ENCODE measurements around the gene ANO8.
A peak's percentile ranks its signal among the peaks of the same experiment; 100 is the strongest.
"Not testable (repeated sequence)": the region's sequence is repeated elsewhere in the genome, so short reads cannot be mapped to it uniquely, and the experiment has no call there.

Gene ANO8

DNA sequence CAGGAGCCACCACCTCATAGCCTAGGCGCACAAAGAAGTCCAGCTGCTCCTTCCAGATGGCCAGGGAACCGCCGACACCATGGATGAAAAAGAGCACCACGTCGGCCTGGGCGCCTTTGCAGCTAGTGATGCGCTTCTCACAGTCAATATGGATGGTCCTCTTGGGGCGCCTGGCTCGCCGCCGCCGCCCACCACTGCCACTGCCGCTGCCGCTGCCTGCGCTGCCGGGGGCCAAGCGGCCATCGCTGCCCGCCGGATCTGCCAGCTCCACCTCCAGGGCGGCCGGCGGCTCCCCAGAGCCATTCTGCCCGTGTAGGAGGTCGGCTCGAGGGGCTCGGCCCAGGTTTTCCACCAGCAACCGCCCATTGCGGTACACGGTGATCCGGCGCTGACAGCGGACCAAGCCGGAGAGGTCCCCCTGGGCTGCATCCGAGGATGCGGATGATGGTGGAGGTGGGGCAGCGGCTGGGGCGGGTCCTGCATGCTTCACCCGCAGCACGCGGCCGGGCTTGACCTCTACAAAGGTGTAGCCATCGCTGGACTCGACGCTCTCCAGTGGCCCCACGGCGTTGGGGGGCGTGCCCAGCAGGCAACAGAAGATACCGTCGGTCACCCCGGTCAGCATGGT lies 33.5 kb downstream of the ANO8 start:
- no peak for TF ChIP-seq CTCF (IDR thresholded peaks at IDR 0.05; ENCODE audit: low read depth, low read length)
- H3K27ac ChIP-seq: no peak overlapping the region
- H3K36me3 ChIP-seq: peaks cover 26% of the 10 kb centered on the region
- H3K27me3 ChIP-seq (ENCODE audit: insufficient read depth, low read depth, severe bottlenecking): no peaks in the 10 kb centered on the region
- DNase-seq: no peak
- H3K4me3 ChIP-seq (ENCODE audit: low read depth, low read length): no peak overlapping the region
- H3K9me3 ChIP-seq (ENCODE audit: severe bottlenecking): peaks cover 6% of the 10 kb centered on the region

DNA sequence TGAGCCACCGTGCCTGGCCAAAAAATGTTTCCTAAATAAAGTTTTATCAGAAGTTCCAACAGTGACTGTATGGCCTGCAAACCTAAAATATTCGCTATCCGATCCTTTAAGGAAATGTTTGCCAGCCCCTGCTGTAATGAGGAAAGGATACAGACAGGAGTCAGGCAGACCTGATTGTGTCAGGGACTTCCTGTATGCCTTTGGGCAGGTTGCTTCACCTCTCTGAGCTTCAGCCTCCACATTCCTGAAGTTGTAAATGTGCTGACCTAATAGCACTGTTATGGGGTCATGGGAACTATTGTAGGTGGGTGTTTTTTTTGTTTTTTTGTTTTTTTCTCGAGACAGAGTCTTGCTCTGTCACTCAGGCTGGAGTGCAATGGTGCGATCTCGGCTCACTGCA lies 37.7 kb downstream of the ANO8 start:
- Histone ChIP-seq H3K36me3 (peaks cover 44% of the 10 kb centered on the region), H3K27ac (no peak overlapping the region), H3K4me3 (ENCODE audit: low read depth, low read length) (no peak overlapping the region), H3K9me3 (ENCODE audit: severe bottlenecking) (peaks cover 6% of the 10 kb centered on the region), H3K27me3 (ENCODE audit: insufficient read depth, low read depth, severe bottlenecking) (no peaks in the 10 kb centered on the region)
- TF ChIP-seq CTCF (IDR thresholded peaks at IDR 0.05; ENCODE audit: low read depth, low read length): no peak
- no peak for DNase-seq

DNA sequence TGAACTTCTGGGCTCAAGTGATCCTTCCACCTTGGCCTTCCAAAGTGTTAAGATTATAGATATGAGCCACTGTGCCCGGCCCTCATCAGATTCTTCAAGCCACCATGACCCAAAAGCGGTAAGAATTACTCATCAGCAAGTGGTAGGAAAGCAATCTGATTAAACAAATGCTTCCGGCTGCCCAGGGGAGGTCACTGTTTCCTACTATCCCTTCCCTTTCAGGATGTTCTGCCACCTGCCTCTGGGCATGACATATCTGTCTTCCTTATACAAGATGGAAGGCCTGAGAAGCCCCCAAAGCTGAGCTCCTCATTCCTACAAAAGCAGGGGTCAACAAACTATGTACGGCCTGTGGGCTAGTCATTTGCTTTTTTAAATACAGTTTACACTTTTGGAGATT lies 38.4 kb downstream of the ANO8 start:
- Histone ChIP-seq H3K36me3 (peaks cover 50% of the 10 kb centered on the region), H3K4me3 (ENCODE audit: low read depth, low read length) (no peak overlapping the region), H3K27ac (no peak overlapping the region)

GRCh38 chr19:17295551-17295950 lies 39.1 kb downstream of the ANO8 start:
- H3K4me3 ChIP-seq (ENCODE audit: low read depth, low read length); H3K9me3 ChIP-seq (ENCODE audit: severe bottlenecking); DNase-seq; H3K27me3 ChIP-seq (ENCODE audit: insufficient read depth, low read depth, severe bottlenecking); H3K27ac ChIP-seq: not testable (repeated sequence)
- peaks cover 45% of the 10 kb centered on the region for H3K36me3 ChIP-seq

More for the DNA sequence above, 38.4 kb downstream of the ANO8 start:
- no peak for TF ChIP-seq CTCF (IDR thresholded peaks at IDR 0.05; ENCODE audit: low read depth, low read length)
- Histone ChIP-seq H3K9me3 (ENCODE audit: severe bottlenecking) (peaks cover 6% of the 10 kb centered on the region), H3K27me3 (ENCODE audit: insufficient read depth, low read depth, severe bottlenecking) (no peaks in the 10 kb centered on the region)
- no peak for DNase-seq

DNA sequence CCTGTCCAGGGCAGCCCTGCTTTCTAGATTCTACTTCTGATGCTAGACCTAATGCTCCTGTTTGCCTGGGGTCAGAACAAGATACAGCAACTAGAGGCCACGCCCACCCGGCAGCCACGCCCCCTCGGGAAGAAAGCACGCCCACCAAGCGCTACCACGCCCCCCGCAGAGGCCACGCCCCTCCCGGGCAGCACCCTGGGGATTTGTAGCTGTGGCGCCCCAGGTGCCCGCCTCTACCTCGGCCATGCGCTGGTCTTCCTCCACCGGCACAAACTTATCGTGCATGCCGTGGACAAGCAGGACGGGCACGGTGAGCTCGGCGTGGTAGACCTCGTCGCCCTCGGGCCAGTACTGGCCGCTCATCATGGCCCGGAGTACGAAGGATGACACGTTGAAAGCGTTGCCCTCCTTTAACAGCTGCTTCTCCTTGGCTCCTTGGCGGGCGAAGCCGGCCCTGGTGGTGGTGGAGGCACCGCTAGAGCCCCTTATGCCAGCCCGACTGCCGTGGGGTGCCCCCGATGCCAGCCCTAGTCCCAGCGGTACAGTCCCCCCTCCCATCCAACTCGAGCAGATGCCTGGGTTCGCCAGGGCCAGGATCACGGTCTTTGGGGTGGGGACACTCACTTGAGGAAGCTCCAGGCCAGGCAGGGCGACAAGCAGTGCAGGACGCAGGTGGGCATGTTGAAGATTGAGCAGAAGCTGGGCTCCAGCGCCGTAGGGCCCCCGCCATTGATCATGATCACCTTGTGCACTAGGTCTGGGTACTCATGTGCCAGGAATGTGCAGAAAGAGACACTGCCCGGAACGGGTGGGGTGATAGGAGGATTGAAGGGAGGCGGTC lies 40.4 kb downstream of the ANO8 start:
- Histone ChIP-seq H3K27ac (no peak overlapping the region), H3K4me3 (ENCODE audit: low read depth, low read length) (no peak overlapping the region), H3K27me3 (ENCODE audit: insufficient read depth, low read depth, severe bottlenecking) (no peaks in the 10 kb centered on the region), H3K9me3 (ENCODE audit: severe bottlenecking) (peaks cover 6% of the 10 kb centered on the region), H3K36me3 (peaks cover 39% of the 10 kb centered on the region)
- TF ChIP-seq CTCF (IDR thresholded peaks at IDR 0.05; ENCODE audit: low read depth, low read length): no peak
- peak; percentile 49 for DNase-seq

- Histone ChIP-seq H3K27me3 (ENCODE audit: insufficient read depth, low read depth, severe bottlenecking) (no peaks in the 10 kb centered on the region), H3K9me3 (ENCODE audit: severe bottlenecking) (peaks cover 6% of the 10 kb centered on the region), H3K36me3 (peaks cover 34% of the 10 kb centered on the region), H3K27ac (no peak overlapping the region), H3K4me3 (ENCODE audit: low read depth, low read length) (no peak overlapping the region)
- TF ChIP-seq CTCF (IDR thresholded peaks at IDR 0.05; ENCODE audit: low read depth, low read length): no peak
- DNase-seq: no peak
Observed at GRCh38 chr19:17293605-17294004, 41.0 kb downstream of the ANO8 start.

Data from WERI-Rb-1 (cell line).